ENCODE results near the gene SYNGR2. TPM values are rescaled to one million over a fixed set of nuclear protein-coding genes. Genes with fewer than 3 reads are reported as not detected.
A peak's percentile ranks its signal among the peaks of the same experiment; 100 is the strongest.
"Not testable (repeated sequence)": the region's sequence is repeated elsewhere in the genome, so short reads cannot be mapped to it uniquely, and the experiment has no call there.

The SYNGR2 gene
- total and polyA plus RNA-seq, 9 of the 15 experiments (the other 6 are each of a cell fraction or from before 2014, with no cell fraction given), result 1.4 to 173 (median 87.8) TPM

- TF ChIP-seq, protein P1, sequence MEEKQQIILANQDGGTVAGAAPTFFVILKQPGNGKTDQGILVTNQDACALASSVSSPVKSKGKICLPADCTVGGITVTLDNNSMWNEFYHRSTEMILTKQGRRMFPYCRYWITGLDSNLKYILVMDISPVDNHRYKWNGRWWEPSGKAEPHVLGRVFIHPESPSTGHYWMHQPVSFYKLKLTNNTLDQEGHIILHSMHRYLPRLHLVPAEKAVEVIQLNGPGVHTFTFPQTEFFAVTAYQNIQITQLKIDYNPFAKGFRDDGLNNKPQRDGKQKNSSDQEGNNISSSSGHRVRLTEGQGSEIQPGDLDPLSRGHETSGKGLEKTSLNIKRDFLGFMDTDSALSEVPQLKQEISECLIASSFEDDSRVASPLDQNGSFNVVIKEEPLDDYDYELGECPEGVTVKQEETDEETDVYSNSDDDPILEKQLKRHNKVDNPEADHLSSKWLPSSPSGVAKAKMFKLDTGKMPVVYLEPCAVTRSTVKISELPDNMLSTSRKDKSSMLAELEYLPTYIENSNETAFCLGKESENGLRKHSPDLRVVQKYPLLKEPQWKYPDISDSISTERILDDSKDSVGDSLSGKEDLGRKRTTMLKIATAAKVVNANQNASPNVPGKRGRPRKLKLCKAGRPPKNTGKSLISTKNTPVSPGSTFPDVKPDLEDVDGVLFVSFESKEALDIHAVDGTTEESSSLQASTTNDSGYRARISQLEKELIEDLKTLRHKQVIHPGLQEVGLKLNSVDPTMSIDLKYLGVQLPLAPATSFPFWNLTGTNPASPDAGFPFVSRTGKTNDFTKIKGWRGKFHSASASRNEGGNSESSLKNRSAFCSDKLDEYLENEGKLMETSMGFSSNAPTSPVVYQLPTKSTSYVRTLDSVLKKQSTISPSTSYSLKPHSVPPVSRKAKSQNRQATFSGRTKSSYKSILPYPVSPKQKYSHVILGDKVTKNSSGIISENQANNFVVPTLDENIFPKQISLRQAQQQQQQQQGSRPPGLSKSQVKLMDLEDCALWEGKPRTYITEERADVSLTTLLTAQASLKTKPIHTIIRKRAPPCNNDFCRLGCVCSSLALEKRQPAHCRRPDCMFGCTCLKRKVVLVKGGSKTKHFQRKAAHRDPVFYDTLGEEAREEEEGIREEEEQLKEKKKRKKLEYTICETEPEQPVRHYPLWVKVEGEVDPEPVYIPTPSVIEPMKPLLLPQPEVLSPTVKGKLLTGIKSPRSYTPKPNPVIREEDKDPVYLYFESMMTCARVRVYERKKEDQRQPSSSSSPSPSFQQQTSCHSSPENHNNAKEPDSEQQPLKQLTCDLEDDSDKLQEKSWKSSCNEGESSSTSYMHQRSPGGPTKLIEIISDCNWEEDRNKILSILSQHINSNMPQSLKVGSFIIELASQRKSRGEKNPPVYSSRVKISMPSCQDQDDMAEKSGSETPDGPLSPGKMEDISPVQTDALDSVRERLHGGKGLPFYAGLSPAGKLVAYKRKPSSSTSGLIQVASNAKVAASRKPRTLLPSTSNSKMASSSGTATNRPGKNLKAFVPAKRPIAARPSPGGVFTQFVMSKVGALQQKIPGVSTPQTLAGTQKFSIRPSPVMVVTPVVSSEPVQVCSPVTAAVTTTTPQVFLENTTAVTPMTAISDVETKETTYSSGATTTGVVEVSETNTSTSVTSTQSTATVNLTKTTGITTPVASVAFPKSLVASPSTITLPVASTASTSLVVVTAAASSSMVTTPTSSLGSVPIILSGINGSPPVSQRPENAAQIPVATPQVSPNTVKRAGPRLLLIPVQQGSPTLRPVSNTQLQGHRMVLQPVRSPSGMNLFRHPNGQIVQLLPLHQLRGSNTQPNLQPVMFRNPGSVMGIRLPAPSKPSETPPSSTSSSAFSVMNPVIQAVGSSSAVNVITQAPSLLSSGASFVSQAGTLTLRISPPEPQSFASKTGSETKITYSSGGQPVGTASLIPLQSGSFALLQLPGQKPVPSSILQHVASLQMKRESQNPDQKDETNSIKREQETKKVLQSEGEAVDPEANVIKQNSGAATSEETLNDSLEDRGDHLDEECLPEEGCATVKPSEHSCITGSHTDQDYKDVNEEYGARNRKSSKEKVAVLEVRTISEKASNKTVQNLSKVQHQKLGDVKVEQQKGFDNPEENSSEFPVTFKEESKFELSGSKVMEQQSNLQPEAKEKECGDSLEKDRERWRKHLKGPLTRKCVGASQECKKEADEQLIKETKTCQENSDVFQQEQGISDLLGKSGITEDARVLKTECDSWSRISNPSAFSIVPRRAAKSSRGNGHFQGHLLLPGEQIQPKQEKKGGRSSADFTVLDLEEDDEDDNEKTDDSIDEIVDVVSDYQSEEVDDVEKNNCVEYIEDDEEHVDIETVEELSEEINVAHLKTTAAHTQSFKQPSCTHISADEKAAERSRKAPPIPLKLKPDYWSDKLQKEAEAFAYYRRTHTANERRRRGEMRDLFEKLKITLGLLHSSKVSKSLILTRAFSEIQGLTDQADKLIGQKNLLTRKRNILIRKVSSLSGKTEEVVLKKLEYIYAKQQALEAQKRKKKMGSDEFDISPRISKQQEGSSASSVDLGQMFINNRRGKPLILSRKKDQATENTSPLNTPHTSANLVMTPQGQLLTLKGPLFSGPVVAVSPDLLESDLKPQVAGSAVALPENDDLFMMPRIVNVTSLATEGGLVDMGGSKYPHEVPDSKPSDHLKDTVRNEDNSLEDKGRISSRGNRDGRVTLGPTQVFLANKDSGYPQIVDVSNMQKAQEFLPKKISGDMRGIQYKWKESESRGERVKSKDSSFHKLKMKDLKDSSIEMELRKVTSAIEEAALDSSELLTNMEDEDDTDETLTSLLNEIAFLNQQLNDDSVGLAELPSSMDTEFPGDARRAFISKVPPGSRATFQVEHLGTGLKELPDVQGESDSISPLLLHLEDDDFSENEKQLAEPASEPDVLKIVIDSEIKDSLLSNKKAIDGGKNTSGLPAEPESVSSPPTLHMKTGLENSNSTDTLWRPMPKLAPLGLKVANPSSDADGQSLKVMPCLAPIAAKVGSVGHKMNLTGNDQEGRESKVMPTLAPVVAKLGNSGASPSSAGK (IDR thresholded peaks at IDR 0.05), result 0 out of 2 replicates have a peak, but pooled peaks have one; percentile 75
- TF ChIP-seq CBFB (CRISPR knock-in tag; IDR thresholded peaks at IDR 0.05), result peak; percentile 70; the same call in 1 of the 2 replicates
- TF ChIP-seq SMARCA5 (IDR thresholded peaks at IDR 0.05), result peak; percentile 81
- TF ChIP-seq ATF1 (CRISPR knock-in tag; IDR thresholded peaks at IDR 0.05), result not testable (repeated sequence)
- 0 out of 2 replicates have a peak, but pooled peaks have one; percentile 11 for TF ChIP-seq ATF1 (tag; IDR thresholded peaks at IDR 0.05)
- 0 out of 2 replicates have a peak, but pooled peaks have one; percentile 18 for TF ChIP-seq ZEB2 (IDR thresholded peaks at IDR 0.05)
- TF ChIP-seq KDM5B (IDR thresholded peaks at IDR 0.05; ENCODE audit: insufficient replicate concordance, low read depth, low read length), result peak; percentile 24
- peak; percentile 58; the same call in 1 of the 2 replicates for TF ChIP-seq ZNF592 (IDR thresholded peaks at IDR 0.05)
These were observed 28.6 kb upstream of the SYNGR2 start (continued) for GRCh38 chr17:78139861-78140168.

All from K562 (cell line).